ENCODE results near the gene TRMO.
A peak's percentile ranks its signal among the peaks of the same experiment; 100 is the strongest.

TRMO gene

GRCh38 chr9:97936998-97937397, 14.7 kb upstream of the TRMO start:
- no peak for DNase-seq

- DNase-seq = no peak
These were observed 13.0 kb upstream of the TRMO start for GRCh38 chr9:97935276-97935675.

- DNase-seq = no peak
These were observed 12.2 kb upstream of the TRMO start for GRCh38 chr9:97934321-97935115.

GRCh38 chr9:97933297-97933998, 11.1 kb upstream of the TRMO start:
- DNase-seq = no peak

GRCh38 chr9:97930972-97931371, 8.7 kb upstream of the TRMO start:
- no peak for DNase-seq

GRCh38 chr9:97928986-97929604, 6.8 kb upstream of the TRMO start:
- DNase-seq = no peak

GRCh38 chr9:97925497-97926334, 3.4 kb upstream of the TRMO start:
- DNase-seq = no peak

GRCh38 chr9:97924386-97924785, 2.1 kb upstream of the TRMO start:
- no peak for DNase-seq

GRCh38 chr9:97923529-97924108, 1.3 kb upstream of the TRMO start:
- DNase-seq = peak; percentile 84

GRCh38 chr9:97919217-97919813, 3.0 kb downstream of the TRMO start:
- DNase-seq = no peak

GRCh38 chr9:97918611-97919010, 3.7 kb downstream of the TRMO start:
- DNase-seq = no peak

- DNase-seq = no peak
These were observed 10.3 kb downstream of the TRMO start for GRCh38 chr9:97911970-97912369.

- DNase-seq = no peak
These were observed 10.8 kb downstream of the TRMO start for GRCh38 chr9:97911528-97911927.

GRCh38 chr9:97910357-97910756, 11.9 kb downstream of the TRMO start:
- no peak for DNase-seq

- no peak for DNase-seq
These were observed 13.6 kb downstream of the TRMO start for GRCh38 chr9:97908705-97909104.

- DNase-seq = no peak
These were observed 14.7 kb downstream of the TRMO start for GRCh38 chr9:97907632-97908031.

GRCh38 chr9:97907046-97907445, 15.3 kb downstream of the TRMO start:
- no peak for DNase-seq

GRCh38 chr9:97906236-97906831, 16.0 kb downstream of the TRMO start:
- no peak for DNase-seq

GRCh38 chr9:97905228-97905627, 17.1 kb downstream of the TRMO start:
- DNase-seq = no peak

- no peak for DNase-seq
These were observed 17.6 kb downstream of the TRMO start for GRCh38 chr9:97904725-97905124.

GRCh38 chr9:97903177-97903576, 19.1 kb downstream of the TRMO start:
- no peak for DNase-seq
